ENCODE measurements around the gene RANBP3L.
"Not testable (repeated sequence)": the region's sequence is repeated elsewhere in the genome, so short reads cannot be mapped to it uniquely, and the experiment has no call there.

Gene RANBP3L

DNA sequence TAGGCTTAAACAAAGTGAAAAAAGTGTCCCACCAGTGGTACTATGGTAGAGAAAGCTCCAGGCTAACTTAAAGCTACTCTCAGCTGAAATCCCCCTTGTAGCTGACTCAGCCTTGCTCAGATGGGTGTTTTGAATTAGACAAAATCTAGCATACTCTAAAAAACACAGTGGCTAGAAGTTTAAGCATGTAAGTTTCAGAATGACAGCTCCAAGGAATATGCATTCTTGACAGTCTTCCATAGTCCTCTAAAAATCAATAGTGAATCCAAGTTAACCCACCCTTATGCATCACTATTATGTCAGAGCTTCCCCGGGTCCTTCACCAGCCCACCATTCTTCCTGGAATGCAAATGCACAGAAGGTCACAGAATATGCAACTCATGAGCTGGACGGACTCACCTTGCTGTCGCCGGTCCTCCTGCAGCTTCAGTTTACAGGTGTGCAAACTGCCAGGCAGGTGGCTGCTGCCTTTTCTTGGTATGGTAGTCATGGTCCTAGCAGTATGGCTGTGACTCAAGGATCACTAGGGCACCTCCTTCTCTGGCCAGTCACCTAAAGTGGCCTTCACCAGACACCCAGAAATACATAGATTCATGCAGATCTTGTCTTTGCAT, 668 bp downstream of the RANBP3L start:
- no peak for ATAC-seq
- Mint-ChIP-seq H3K4me1 (peaks cover 13% of the 10 kb centered on the region), H3K27me3 (peaks cover 20% of the 10 kb centered on the region), H3K4me3 (no peak overlapping the region), H3K9me3 (no peaks in the 10 kb centered on the region), H3K36me3 (no peaks in the 10 kb centered on the region), H3K27ac (no peak overlapping the region)

DNA sequence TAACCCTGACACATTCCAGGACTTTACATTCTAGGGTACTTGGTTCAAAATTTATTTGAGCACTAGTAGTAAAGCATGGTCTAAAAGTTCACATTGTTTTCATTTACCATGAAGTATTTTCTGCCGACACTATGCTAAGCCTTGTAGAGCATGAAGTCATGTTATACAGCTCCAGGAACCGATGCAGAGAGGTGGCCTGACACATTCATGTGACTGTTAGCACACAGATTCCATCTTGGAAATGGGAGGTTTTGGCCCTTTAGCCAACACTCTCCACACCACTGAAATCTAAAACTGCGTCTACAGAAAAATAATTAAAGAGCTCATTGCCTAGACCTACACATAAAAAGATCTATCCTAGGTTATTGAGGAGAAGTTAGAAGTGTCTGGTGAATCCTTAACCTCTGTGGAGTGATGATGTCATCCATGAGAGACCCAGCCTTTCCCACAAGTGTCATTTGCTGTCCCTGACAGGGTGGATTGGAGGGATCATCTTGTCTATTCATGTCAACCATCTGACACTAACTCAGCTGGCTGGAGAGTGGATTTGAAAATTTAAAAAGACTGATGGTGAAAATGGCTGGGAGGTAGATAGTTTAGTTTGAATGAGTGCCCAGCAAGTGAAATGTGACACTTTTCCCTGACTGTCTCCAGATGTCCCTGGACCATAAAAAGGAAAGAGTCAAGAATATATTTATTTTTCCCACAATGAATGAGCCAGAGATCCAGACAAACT, 1.3 kb downstream of the RANBP3L start:
- Mint-ChIP-seq H3K27me3 (peaks cover 27% of the 10 kb centered on the region), H3K9me3 (no peaks in the 10 kb centered on the region), H3K4me3 (no peak overlapping the region), H3K4me1 (peaks cover 13% of the 10 kb centered on the region), H3K36me3 (no peaks in the 10 kb centered on the region), H3K27ac (no peak overlapping the region)
- ATAC-seq, result no peak

DNA sequence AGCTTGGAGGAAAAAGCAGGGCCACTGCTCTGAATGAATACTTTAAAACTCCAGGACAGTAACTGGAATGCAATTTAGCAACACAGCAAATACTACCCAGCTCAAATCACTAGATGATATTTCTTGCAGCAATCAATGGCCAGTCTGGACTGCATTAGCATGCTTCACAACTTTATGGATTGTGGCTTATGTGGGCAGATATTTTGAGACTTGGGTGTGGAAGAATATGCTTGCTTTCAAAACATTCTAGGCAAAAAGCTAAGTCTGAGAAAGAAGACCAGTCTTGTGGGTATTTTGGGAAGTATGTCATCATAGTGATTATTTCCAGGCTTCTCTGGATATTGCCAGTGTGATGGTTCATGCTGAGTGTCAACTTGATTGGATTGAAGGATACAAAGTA, 3.1 kb downstream of the RANBP3L start:
- H3K36me3 Mint-ChIP-seq, result no peaks in the 10 kb centered on the region
- no peak overlapping the region for H3K27ac Mint-ChIP-seq
- H3K27me3 Mint-ChIP-seq, result peaks cover 29% of the 10 kb centered on the region
- no peak overlapping the region for H3K4me3 Mint-ChIP-seq
- no peak for ATAC-seq
- peaks cover 13% of the 10 kb centered on the region for H3K4me1 Mint-ChIP-seq
- no peaks in the 10 kb centered on the region for H3K9me3 Mint-ChIP-seq

DNA sequence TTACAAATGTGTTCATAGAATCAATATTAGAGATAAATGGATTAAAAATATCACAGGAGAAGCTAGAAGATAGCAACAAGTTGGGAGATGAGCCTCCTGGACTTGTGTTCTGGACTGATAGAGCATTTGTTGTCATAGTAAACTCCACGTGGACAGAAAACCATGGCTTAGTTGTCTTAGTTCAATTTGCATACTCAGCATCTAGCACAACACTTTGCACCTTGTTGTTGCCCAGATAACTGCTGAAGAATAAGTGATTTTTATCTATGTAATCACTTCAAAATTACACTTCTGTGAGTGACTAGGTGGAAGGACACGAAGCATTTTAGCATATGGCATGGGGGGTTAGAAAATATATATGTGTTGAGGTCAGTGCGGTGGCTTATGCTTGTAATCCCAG, 4.0 kb downstream of the RANBP3L start:
- Mint-ChIP-seq H3K4me3 (no peak overlapping the region), H3K4me1 (peaks cover 13% of the 10 kb centered on the region), H3K9me3 (no peaks in the 10 kb centered on the region), H3K27ac (no peak overlapping the region), H3K36me3 (no peaks in the 10 kb centered on the region), H3K27me3 (peaks cover 29% of the 10 kb centered on the region)
- no peak for ATAC-seq

GRCh38 chr5:36285837-36286615, 15.7 kb downstream of the RANBP3L start:
- Mint-ChIP-seq H3K27me3 (peaks cover 7% of the 10 kb centered on the region), H3K4me3 (no peak overlapping the region), H3K9me3 (no peaks in the 10 kb centered on the region), H3K4me1 (peaks cover 10% of the 10 kb centered on the region), H3K27ac (no peak overlapping the region), H3K36me3 (no peaks in the 10 kb centered on the region)
- ATAC-seq, result no peak

DNA sequence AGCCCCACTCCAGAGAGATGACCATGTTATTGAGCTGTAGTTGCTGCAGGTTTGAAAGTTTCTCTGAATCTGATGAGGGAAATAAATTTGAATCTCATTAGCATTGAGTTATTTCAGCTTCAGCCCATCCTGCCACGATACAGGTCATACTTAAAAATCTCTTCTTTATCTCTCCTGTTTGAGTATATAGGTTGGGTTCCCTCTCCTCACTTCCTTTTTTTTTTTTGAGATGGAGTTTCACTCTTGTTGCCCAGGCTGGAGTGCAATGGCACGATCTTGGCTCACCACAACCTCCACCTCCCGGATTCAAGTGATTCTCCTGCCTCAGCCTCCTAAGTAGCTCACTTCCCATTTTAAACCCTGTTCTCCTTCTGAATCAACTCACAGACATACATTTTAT, 17.9 kb downstream of the RANBP3L start:
- H3K27ac Mint-ChIP-seq, H3K36me3 Mint-ChIP-seq, H3K27me3 Mint-ChIP-seq, H3K4me3 Mint-ChIP-seq, H3K9me3 Mint-ChIP-seq, H3K4me1 Mint-ChIP-seq, ATAC-seq: not testable (repeated sequence)

GRCh38 chr5:36281626-36282025, 20.1 kb downstream of the RANBP3L start:
- Mint-ChIP-seq H3K27me3 (peaks cover 7% of the 10 kb centered on the region), H3K36me3 (no peaks in the 10 kb centered on the region), H3K9me3 (no peaks in the 10 kb centered on the region), H3K4me1 (peaks cover 18% of the 10 kb centered on the region), H3K27ac (no peak overlapping the region), H3K4me3 (no peak overlapping the region)
- ATAC-seq, result no peak

DNA sequence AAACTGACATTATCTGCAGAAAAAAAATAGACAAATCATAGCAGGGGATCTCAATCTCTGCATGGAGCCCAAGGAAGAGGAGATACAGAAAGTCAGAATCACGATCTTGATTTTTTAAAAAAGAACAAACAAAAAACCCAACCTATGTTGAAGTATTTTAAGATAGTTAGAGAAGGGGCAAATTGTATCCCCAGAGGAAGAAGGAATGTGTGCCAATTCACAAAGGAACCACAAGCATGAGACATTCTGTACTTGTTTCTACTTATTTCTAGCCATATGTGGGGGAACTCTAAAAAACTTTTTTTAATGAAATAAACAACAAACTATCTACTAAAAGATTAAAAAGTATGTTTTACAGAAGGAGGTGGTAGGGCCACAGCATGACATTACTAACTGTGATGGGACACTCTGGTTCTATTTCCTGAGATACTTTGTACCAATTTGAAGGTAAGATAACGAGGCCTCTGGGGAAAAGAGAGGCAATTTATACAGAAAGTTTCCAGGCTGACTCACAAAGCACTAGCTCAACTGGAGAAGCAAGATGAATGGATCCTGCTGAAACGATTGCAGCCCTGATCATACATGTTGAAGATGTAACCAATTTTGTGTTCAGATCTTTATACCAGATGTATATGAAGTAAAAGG, 22.5 kb downstream of the RANBP3L start:
- Mint-ChIP-seq H3K4me1 (peaks cover 18% of the 10 kb centered on the region), H3K27ac (no peak overlapping the region), H3K9me3 (no peaks in the 10 kb centered on the region), H3K36me3 (no peaks in the 10 kb centered on the region), H3K27me3 (peaks cover 13% of the 10 kb centered on the region), H3K4me3 (no peak overlapping the region)
- no peak for ATAC-seq

GRCh38 chr5:36277521-36278176, 24.1 kb downstream of the RANBP3L start:
- Mint-ChIP-seq H3K36me3 (no peaks in the 10 kb centered on the region), H3K4me3 (no peak overlapping the region), H3K9me3 (no peaks in the 10 kb centered on the region), H3K27me3 (peaks cover 10% of the 10 kb centered on the region), H3K27ac (no peak overlapping the region), H3K4me1 (peaks cover 8% of the 10 kb centered on the region)
- ATAC-seq, result peak; percentile 51

DNA sequence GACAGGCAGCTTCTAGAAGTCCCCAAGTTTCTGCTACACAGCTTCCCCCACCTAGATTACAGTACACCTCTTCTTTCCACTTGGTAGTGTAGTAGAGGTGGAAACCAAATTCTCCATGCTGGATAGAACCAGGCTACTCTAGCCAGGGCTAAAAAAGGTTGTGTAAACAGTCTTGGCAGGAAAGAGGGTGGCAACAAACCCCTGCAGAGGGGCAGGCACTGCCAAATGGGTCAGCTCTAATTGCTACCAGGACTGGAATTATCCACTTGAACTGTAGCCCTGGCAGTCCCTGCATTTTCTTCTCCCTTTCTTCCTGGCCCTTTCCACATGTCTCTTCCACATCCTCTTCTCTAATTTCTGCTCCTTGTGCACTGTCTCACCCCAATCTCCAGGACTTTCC, 24.8 kb downstream of the RANBP3L start:
- Mint-ChIP-seq H3K27me3 (peaks cover 10% of the 10 kb centered on the region), H3K4me1 (peaks cover 8% of the 10 kb centered on the region), H3K27ac (no peak overlapping the region), H3K9me3 (no peaks in the 10 kb centered on the region), H3K4me3 (no peak overlapping the region), H3K36me3 (no peaks in the 10 kb centered on the region)
- ATAC-seq, result no peak

GRCh38 chr5:36273809-36274526, 27.7 kb downstream of the RANBP3L start:
- no peak for ATAC-seq
- no peak overlapping the region for H3K4me3 Mint-ChIP-seq

GRCh38 chr5:36272136-36272690, 29.5 kb downstream of the RANBP3L start:
- no peak for ATAC-seq
- H3K4me3 Mint-ChIP-seq, result no peak overlapping the region
- no peaks in the 10 kb centered on the region for H3K36me3 Mint-ChIP-seq
- H3K9me3 Mint-ChIP-seq, result no peaks in the 10 kb centered on the region
- H3K27me3 Mint-ChIP-seq, result peaks cover 10% of the 10 kb centered on the region
- H3K4me1 Mint-ChIP-seq, result no peaks in the 10 kb centered on the region
- no peak overlapping the region for H3K27ac Mint-ChIP-seq

More at GRCh38 chr5:36273809-36274526, 27.7 kb downstream of the RANBP3L start:
- Mint-ChIP-seq H3K36me3 (no peaks in the 10 kb centered on the region), H3K9me3 (no peaks in the 10 kb centered on the region), H3K27me3 (peaks cover 10% of the 10 kb centered on the region), H3K27ac (no peak overlapping the region), H3K4me1 (peaks cover 8% of the 10 kb centered on the region)

- H3K4me1 Mint-ChIP-seq, result no peaks in the 10 kb centered on the region
- no peak overlapping the region for H3K4me3 Mint-ChIP-seq
- peaks cover 10% of the 10 kb centered on the region for H3K27me3 Mint-ChIP-seq
- no peak for ATAC-seq
- no peaks in the 10 kb centered on the region for H3K36me3 Mint-ChIP-seq
- H3K27ac Mint-ChIP-seq, result no peak overlapping the region
- no peaks in the 10 kb centered on the region for H3K9me3 Mint-ChIP-seq
Measured at GRCh38 chr5:36270876-36271575, 30.7 kb downstream of the RANBP3L start.

DNA sequence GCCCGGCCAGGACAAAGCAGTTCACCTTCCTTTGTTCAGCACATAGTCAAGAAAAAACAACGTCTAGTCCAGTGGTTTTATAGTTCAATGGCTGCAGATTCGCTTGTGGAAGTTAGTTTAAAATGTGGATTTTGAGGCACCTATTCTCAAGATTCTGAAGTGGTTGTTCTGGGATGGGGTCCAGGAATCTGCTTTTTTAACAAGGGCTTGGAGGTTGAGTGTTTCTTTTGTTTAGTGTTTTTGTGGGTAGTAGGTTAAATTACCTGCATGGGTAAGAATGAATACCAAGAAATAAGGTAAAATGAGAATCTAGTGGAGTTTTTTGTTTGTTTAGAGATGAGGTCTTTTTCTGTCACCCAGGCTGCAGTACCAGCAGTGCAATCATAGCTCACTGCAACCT, 31.5 kb downstream of the RANBP3L start:
- no peak overlapping the region for H3K4me3 Mint-ChIP-seq
- no peaks in the 10 kb centered on the region for H3K36me3 Mint-ChIP-seq
- no peak overlapping the region for H3K27ac Mint-ChIP-seq
- H3K9me3 Mint-ChIP-seq, result no peaks in the 10 kb centered on the region
- H3K27me3 Mint-ChIP-seq, result peaks cover 10% of the 10 kb centered on the region
- H3K4me1 Mint-ChIP-seq, result no peaks in the 10 kb centered on the region
- no peak for ATAC-seq
